Adrenal gland (tissue), 5 donors: ENCODE measurements around the gene KIAA0930.

Source experiments
- POLR2A ChIP-seq, 2 donors: fragments of 450-650 bp; IDR thresholded peaks; one replicate each; pipeline ENCODE4 v1.6.1; 2017; ENCODE audit warnings: antibody characterized with exemption in 2 of 2, mild to moderate bottlenecking in 2 of 2, moderate library complexity in 1 of 2
- TF ChIP-seq, protein P1 (sequence below), 6 experiments: fragments of 450-650 bp in 4 of 6; fragments of 200-600 bp in 2 of 6; sonication (generic) in 1 of 6; IDR thresholded peaks; 1 replicate in 5 of 6; 2 replicates in 1 of 6; pipeline versions ENCODE4 v1.5.1 to v1.8.0; 2016 to 2021; ENCODE audit warnings: antibody characterized with exemption in 6 of 6, mild to moderate bottlenecking in 2 of 6, moderate library complexity in 1 of 6
- donor health status: DM: no; HTN: no; CAD: no.

DNA sequence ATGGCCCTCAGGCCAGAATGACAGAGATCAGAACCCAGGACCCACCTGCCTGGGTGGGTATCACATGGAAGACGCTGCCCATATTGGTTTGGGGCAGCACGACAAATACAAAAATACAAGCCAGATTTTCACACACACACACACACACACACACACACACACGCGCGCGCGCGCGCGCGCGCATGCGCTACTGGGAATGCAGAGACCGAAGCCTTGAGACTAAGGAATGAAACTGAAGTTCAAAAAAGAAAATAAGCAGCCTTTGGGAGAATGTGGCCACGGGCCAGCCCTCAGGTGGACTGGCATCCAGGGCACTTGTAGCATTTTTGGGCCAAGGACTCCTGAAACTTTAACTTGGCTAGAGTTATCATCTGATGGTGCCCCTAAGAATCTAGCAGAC is 98.3 kb downstream of the KIAA0930 start:
- TF ChIP-seq, protein P1, sequence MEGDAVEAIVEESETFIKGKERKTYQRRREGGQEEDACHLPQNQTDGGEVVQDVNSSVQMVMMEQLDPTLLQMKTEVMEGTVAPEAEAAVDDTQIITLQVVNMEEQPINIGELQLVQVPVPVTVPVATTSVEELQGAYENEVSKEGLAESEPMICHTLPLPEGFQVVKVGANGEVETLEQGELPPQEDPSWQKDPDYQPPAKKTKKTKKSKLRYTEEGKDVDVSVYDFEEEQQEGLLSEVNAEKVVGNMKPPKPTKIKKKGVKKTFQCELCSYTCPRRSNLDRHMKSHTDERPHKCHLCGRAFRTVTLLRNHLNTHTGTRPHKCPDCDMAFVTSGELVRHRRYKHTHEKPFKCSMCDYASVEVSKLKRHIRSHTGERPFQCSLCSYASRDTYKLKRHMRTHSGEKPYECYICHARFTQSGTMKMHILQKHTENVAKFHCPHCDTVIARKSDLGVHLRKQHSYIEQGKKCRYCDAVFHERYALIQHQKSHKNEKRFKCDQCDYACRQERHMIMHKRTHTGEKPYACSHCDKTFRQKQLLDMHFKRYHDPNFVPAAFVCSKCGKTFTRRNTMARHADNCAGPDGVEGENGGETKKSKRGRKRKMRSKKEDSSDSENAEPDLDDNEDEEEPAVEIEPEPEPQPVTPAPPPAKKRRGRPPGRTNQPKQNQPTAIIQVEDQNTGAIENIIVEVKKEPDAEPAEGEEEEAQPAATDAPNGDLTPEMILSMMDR (IDR thresholded peaks at IDR 0.05), result no peak
- no peak for TF ChIP-seq POLR2A (IDR thresholded peaks at IDR 0.05)
